DMS114 treated with DMSO at 0.1 percent for 48 hours (cell line): ENCODE measurements around the gene OLFML2A.
"Not testable (repeated sequence)": the region's sequence is repeated elsewhere in the genome, so short reads cannot be mapped to it uniquely, and the experiment has no call there.

ENCODE experiments used
- DNase-seq: peaks from one replicate; lab custom pipeline; 2025; ENCODE audit not compliant: unreplicated experiment; lab: John Stamatoyannopoulos, UW

OLFML2A gene

DNA sequence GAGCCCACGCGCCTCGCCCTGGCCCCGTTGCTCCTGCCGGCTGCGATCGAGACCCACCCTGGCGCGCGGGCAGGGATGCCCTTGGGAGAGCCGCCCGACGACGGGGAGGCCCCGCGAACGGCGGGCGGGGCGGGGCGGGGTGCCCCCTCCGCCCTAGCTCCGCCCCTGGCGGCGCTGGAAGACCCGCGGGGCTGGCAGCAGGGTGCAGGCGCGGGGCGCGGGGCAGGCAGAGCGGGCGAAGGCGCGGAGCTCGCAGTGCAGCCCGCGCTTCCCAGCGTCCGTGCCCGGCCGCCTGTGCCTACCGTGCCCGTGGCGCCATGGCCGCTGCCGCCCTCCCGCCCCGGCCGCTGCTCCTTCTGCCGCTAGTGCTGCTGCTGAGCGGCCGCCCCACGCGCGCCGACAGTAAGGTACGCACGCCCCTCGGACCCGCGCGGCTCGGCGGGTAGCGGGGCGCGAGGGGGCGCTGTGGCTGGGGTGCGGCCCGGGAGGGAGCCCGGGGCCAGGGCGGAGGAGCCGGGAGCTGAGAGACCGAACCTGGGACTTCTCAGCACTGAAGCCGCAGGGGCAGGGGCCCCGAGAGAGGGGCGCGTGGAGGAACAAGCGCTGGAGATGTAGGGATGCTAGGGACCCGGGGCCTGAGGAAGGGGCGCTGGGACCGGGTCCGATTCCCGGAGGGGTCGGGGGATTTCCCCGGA lies at the start of gene OLFML2A:
OLFML2A (plus strand) TSS at position 180 of the 695 bp plus-strand sequence; CDS start at position 318, 138 bp downstream.
- no peak for DNase-seq

DNA sequence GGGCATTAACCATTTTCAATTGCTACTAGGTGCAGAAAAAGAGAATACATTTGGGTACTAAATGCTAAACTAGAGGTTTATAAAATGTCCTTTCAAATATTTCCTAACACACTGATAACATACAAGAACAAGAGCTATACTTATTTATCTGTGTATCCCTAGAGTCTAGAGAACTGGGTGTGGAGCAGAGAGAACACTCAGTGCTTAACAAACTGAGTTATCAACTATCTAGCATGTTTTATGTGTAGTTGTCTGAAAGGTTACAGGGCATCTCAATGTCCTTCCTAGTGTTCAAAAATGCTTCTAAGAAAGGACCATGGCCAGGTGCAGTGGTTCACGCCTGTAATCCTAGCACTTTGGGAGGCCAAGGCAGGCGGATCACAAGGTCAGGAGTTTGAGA lies 46.2 kb upstream of the OLFML2A start:
- no peak for DNase-seq

DNA sequence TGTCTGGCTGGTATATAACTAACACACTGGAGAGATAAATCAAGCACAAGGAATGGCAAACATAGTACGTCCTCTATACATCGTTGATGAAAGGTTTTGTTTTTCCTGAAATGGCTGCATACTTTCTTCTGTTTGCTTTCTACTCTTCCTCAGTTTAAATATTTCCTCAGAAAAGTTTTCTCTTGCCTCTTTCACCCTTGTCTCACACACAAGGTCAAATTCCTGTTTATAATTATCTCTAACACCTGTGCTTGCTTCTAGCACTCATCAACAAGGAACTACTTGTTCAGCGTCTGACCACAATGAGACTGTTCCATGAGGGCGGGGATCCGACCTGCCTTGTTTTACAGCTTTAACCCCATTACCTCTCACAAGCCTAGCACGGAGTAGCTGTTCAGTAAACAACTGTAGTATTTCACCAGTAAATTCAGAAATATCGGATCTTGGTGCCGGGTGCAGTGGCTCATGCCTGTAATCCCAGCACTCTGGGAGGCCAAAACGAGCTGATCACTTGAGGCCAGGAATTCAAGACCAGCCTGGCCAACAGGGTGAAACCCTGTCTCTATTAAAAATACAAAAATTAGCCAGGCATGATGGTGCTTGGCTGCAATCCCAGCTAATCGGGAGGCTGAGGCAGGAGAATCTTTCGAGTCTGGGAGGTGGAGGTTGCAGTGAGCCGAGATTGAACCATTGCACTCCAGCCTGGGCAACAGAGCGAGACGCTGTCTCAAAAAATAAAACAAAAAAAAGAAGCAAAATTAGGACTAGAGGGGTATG lies 42.8 kb upstream of the OLFML2A start:
- no peak for DNase-seq

DNA sequence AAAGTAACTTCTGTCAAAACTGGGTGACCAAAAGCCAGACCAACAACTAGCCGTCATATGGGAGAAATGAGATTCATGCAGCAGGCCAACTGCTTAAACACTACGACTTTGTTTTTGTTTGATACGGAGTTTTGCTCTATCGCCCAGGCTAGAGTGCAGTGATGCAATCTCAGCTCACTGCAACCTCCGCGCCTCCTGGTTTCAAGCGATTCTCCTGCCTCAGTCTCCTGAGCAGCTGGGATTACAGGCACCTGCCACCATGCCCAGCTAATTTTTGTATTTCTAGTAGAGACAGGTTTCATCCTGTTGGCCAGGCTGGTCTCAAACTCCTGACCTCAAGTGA lies 42.2 kb upstream of the OLFML2A start:
- DNase-seq: not testable (repeated sequence)

DNA sequence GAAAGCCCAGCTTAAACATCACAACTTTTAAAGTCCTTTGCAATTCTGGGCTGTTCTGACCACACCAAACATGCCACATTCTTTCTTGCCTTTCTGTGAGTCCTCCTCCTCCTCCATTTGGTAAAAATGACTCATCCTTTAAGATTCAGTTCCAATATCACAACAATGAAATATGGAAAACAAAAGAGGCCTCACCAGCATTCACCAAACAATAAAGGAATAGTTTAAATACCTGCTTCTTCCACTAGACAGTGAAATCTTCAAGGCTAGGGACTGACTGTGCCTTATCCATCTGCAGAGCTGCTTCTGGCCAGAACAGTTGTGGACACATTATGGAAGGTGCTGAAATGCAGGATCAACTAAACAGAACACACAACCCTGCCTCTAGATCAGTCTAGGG lies 41.8 kb upstream of the OLFML2A start:
- no peak for DNase-seq

DNA sequence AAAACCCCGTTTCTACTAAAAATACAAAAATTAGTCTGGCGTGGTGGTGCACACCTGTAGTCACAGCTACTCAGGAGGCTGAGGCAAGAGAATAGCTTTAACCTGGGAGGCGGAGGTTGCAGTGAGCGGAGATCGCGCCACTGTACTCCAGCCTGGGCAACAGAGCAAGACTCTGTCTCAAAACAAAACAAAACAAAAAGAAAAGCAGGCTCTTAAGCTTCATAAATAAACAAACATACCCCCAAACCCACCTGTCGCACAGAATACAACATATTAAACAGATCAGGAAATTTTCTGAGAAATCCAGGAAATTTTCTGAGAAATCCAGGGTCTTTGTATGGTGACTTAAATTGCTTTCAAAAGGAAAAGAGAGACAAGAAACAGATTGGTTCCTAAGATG lies 38.9 kb upstream of the OLFML2A start:
- DNase-seq: not testable (repeated sequence)

DNA sequence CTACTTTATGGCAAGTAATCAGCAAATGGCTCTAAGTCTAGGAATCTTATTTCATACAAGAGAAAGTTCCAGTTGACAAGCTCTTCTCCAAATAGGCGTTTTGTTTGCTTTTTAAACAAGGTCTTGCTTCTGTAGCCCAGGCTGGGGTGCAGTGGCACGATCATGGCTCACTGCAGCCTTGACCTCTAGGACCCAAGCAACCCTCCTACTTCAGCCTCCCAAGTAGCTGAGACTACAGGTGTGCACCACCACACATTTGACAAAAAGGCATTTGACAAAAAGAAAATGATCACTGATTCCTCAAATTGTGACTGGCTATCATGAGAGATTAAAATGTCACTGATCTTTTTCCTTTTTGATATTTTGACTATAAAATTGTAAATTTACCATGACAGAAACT lies 37.6 kb upstream of the OLFML2A start:
- no peak for DNase-seq

DNA sequence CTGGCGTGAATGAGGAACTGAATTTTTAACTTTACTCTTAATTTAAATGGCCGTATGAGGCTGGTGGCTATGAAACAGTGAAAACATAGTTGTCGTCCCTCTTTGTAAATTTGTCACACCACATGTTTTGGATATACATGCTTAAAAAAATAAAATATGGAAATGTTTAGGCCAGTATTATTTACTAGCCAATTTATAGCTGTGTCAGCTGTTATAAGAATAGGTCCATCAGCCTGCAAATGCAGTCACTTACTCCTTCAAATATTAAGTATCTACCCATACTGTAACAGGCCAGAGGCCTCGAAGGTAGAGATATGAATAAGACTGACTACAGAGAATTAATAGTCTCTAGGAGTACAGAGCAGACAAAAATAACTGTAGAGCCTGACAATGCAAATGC lies 35.8 kb upstream of the OLFML2A start:
- no peak for DNase-seq

DNA sequence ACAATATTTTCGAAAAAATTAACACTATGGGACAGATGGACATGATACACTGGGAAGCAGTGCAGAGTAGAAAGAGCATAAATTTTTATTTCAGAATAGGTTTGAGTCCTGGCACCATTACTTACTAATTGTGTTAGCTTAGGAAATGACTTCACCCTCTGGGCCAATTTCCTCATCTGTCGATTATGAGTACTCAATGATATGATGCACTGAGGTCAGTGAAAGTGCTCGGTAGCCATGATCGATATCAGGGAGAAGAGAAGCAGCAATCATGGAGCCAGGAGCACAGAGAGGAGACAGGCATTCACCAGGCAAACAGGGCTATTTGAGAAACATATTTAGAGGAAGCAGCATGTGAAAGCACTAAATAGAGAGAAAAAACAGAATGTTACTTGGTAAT lies 35.3 kb upstream of the OLFML2A start:
- DNase-seq: no peak

DNA sequence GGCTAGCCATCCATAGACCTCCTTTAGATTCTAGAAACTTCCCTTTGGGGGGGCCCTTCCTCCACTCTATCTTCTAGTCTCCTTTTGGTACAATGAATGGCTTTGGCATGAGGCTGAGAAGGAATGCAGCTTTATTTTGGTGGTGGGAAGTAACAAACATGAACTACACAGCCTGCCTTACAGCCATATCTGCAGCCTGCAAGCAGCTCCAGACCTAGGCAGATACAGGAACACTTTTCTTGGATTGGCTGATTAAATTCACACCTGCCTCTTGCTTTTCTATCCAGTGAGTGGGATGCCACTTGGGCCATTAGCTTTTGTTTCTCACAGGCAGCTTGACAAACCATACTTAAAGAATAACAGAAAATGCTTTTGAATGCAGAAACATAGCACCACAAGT lies 34.0 kb upstream of the OLFML2A start:
- no peak for DNase-seq

DNA sequence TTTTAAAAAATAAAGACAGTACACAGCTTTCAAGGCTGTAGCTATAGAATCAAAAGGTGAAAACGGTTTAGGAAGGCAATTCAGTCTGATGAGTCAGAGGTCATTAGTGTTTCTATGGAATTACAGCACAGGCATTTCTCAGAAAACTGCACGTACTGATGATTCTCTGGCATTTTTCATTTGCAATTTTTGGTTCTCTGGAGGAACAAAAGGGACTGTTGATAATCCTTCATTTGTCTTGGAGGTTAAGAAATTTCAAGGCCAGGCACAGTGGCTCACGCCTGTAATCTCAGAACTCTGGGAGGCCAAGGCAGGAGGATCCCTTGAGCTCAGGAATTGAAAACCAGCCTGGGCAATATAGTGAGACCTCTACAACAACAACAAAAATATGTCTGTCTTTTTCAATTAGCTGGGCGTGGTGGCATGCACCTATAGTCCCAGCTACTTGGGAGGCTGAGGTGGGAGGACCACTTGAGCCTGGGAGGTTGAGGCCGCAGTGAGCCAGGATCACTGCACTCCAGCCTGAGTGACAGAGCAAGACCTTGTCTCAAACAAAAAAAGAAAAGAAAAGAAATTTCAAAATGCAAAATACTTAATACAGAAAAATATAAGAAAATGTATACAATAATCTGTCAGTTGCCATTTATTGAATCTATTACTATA lies 33.1 kb upstream of the OLFML2A start:
- no peak for DNase-seq

DNA sequence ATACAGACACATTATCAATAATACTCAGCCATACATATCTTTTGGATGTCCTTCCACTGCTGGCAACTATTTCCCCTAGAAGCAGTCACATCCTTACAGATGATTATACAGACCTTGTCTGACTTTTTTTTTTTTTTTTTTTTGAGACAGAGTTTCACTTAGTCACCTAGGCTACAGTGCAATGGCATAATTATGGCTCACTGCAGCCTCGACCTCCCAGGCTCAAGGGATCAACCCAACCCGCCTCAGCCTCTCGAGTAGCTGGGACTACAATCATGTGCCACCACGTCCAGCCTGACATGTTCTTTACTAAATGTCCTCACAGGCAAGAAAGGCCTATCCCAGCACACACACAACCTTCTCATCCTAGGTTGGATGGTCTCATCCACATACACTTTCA lies 29.9 kb upstream of the OLFML2A start:
- no peak for DNase-seq

DNA sequence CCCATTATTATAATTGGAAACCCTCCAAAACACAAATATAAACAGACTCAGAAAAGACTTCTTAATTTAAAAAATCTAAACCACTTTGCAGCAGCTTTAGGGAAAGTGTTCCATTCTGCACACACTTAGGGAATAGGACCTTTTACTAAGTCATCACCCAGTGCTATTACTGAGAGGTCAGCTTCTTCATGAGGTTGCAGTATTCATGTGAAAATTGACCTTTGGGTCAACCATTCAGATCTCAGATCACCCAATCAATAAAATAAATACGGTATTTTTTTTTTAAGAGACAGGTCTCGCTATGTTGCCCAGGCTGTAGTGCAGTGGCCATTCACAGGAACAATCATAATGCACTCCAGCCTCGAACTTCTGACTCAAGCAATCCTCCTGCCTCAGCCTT lies 27.6 kb upstream of the OLFML2A start:
- no peak for DNase-seq

DNA sequence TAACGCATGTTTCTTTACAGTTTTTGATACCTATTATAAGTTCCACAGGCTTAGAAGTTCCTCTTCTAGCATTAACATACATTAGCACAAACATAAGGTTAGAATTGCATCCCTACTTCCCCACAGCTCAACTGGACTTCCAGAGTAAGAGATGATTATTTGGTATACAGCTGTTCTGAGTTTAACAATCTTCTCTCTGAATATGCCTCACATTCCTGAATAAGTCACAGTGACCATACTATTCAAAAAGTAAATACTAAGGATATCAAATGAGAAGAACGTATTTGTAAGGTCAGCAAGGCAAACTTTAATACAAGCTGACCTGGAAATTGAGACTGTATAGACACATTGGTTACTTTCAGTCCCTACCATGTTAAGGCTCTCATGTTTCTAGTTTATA lies 27.2 kb upstream of the OLFML2A start:
- DNase-seq: no peak

DNA sequence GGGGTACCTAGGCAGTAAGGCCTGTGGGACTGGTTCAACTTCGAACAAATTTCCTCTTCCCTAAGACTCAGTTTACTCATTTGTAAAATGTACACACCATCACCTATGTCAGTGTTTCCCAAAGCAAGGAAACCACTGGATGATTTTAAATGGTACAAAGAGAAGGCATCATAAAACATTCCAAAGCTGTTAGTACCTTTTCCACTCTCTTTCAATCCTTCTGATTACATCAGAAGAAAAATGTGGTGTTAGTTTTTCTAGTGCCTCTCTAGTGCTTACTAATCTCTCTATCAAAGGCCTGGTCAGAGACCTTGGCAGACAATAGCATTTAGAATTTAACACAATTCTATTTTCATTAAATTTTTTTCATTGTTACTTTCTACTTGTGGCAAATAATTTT lies 24.0 kb upstream of the OLFML2A start:
- DNase-seq: no peak

DNA sequence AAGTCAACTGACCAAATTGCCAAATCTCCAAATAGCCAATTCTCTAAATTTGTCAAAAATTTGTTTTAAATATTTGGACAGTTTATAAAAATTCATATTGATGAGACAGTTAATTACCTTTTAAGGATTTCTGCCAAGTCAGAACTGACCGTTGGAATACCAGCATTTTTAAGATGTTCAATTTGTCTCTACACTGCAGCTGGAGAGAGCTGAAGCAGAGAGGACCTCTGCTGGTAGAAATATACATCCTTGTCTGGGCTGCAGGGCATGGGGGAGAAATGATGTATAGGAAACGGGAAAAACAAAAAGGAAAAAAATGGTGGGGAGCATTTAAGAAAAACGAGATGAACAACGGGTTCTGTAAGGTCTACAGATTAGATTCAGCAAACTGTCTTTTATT lies 22.6 kb upstream of the OLFML2A start:
- DNase-seq: no peak

DNA sequence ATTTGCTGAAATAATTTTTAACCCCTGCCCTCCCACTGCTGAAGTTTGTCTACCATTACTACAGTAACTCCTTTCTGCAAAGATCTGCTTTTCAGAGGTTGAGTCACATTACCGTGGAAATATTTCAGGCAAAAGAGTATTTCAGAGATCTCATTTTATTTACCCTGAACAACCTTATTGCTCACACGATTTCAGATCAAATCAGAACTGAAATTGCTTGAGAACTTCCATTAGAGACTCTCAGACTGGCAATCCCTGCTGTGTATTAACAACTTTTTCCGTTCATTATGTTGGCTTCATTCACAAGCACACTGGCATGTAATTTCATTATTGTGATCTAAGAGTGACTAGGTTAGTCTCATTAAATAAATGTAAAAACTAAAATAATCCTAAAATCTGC lies 21.9 kb upstream of the OLFML2A start:
- DNase-seq: no peak

DNA sequence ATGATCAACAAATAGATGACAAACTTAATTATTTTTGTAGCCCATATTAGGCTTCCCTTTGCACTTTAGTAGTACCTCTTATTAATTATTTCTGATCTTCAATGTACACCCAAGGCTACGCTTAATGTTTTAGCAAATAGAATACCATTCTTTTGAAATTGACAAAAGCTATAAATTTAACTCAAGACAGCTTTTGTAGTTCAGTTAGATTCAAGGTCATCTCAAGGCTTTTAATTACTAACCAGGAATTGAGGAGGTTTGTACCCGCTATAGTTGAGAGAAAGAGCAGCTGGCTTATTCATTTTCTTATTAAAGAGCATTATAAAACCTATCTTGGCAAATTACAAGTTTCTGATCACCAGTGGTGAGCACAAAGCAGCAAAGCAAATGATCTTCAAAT lies 20.9 kb upstream of the OLFML2A start:
- DNase-seq: no peak

DNA sequence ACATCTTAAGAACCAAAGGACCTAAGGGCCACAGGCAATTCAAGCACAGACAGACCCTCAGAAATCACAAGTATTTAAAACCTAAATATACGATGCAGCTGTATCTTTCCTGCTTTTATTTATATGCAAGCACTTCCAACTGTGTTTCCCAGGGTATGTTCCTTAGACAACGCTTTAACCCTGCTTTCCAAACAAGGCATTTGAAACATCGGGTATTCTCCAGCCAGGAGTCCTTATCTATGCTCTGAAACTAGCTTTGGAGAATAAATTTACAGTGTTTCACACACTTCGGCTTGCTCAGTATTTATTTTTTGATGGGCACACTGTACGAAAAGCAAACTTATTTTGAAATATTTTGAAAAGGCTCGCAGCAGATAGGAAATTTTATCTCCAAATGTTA lies 19.3 kb upstream of the OLFML2A start:
- no peak for DNase-seq

DNA sequence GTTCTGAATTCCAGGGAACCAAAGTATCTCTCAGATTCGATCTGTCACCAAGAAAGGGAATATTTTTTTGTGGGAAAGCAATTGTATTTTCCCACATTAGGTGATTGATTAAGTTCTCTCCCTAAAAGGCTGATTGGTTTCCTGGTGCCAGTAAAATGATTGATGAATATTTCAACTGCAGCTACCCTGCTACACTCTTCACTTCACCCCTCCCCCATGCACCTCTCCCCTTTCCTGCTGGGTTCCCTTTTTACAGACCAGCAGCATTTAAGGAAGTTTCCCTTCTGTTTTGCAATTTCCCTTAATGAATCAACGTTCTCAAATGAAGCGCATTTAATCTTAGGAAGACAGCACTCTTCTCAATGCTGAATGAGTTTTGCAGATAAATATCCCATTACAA lies 18.9 kb upstream of the OLFML2A start:
- DNase-seq: no peak

DNA sequence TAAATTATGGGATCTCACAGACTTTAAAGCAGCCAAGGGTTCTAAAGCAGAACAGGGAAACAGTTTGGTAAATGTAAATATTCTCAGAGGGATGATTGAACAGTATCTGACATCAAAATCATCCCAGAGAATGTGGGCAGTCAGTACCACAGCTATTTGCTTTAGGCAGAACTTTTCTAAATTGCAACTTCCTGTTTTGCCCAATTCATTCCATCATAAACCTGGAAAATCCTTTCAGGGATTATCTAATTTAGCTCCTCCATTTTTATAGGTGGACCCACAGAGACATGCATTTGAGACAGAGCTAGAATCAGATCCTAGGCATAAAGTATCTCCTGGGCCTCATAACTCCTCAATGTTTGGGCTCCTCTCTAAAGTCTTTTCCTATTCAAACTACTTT lies 18.2 kb upstream of the OLFML2A start:
- DNase-seq: no peak

DNA sequence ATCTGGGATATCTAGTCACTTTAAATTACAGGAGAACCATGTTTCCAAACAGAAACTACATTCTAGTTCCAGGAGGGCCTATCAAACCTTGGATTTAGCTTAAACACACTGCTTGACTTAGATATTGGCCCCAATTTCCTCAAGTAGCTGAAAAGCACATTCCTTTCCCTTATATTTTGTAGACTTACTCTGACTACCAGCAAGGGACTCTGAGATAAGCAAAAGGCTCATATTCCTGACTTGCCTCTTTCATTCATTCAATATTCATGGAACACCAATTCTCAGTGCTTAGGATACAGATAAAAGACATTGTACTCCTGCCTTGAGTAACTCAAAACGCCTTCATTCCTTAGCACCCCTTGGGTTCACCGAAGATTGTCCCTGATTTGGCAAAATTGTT lies 17.6 kb upstream of the OLFML2A start:
- DNase-seq: no peak
